Measurements from ENCODE around the gene FBXL13. TPM values are rescaled to one million over a fixed set of nuclear protein-coding genes. Genes with fewer than 3 reads are reported as not detected.
A peak's percentile ranks its signal among the peaks of the same experiment; 100 is the strongest.

The FBXL13 gene
- total RNA-seq, 2 experiments from 2014 or later = 1.6 to 2.0 TPM

GRCh38 chr7:103077318-103077717 lies 2.7 kb upstream of the FBXL13 start:
- Histone ChIP-seq H2AFZ (ENCODE audit: low read length) (no peak overlapping the region), H4K20me1 (ENCODE audit: insufficient read depth, low read length) (no peaks in the 10 kb centered on the region), H3K79me2 (ENCODE audit: insufficient read depth, low read depth, low read length) (peaks cover 25% of the 10 kb centered on the region), H3K4me2 (ENCODE audit: low read length) (peak overlapping the region; percentile 12; the same call in 1 of the 2 replicates), H3K4me3 (ENCODE audit: low read depth, low read length, poor library complexity, severe bottlenecking) (no peak overlapping the region), H3K4me1 (ENCODE audit: insufficient read depth, low read length, poor library complexity, severe bottlenecking) (peaks cover 13% of the 10 kb centered on the region), H3K9me3 (ENCODE audit: low read length) (no peaks in the 10 kb centered on the region), H3K9me2 (ENCODE audit: insufficient read depth, low read length) (no peaks in the 10 kb centered on the region), H3K27ac (ENCODE audit: low read depth, low read length, poor library complexity, severe bottlenecking) (no peak overlapping the region), H3K36me3 (ENCODE audit: insufficient read depth, low read length) (peaks cover 10% of the 10 kb centered on the region; the same call in 1 of the 2 replicates)
- TF ChIP-seq EZH2phosphoT487 (IDR thresholded peaks at IDR 0.05; ENCODE audit: borderline replicate concordance, low read depth, low read length) (no peak), CTCF (conservative IDR thresholded peaks at IDR 0.05; ENCODE audit: low read length) (no peak)
- intact Hi-C loops (cut with micrococcal nuclease; ENCODE audit: unreplicated experiment) = no loop called here
- DNase-seq (ENCODE audit: low spot score) = no peak
- ChIA-PET CTCF (ENCODE audit: unreplicated experiment) (no interaction called here), POLR2A (no interaction called here)
- BruUV-seq (replicated peaks) = no TSS peak

- no peak for TF ChIP-seq EZH2phosphoT487 (IDR thresholded peaks at IDR 0.05; ENCODE audit: borderline replicate concordance, low read depth, low read length)
- TF ChIP-seq CTCF (conservative IDR thresholded peaks at IDR 0.05; ENCODE audit: low read length) = no peak
- Histone ChIP-seq H4K20me1 (ENCODE audit: insufficient read depth, low read length) (no peaks in the 10 kb centered on the region), H3K4me1 (ENCODE audit: insufficient read depth, low read length, poor library complexity, severe bottlenecking) (peaks cover 13% of the 10 kb centered on the region), H3K4me2 (ENCODE audit: low read length) (0 out of 2 replicates have a peak overlapping the region, but pooled peaks have one; percentile 12), H3K79me2 (ENCODE audit: insufficient read depth, low read depth, low read length) (peaks cover 24% of the 10 kb centered on the region), H3K9me2 (ENCODE audit: insufficient read depth, low read length) (no peaks in the 10 kb centered on the region), H3K27ac (ENCODE audit: low read depth, low read length, poor library complexity, severe bottlenecking) (no peak overlapping the region), H3K4me3 (ENCODE audit: low read depth, low read length, poor library complexity, severe bottlenecking) (no peak overlapping the region), H2AFZ (ENCODE audit: low read length) (no peak overlapping the region), H3K9me3 (ENCODE audit: low read length) (no peaks in the 10 kb centered on the region), H3K36me3 (ENCODE audit: insufficient read depth, low read length) (peaks cover 10% of the 10 kb centered on the region; the same call in 1 of the 2 replicates)
- no peak for DNase-seq (ENCODE audit: low spot score)
- ChIA-PET POLR2A (interaction anchor here (1.3 kb wide), 1 partner anchor 41 kb away, joined by 3 read pairs; no protein-coding TSS in a partner anchor), CTCF (ENCODE audit: unreplicated experiment) (no interaction called here)
- no TSS peak for BruUV-seq (replicated peaks)
- intact Hi-C loops (cut with micrococcal nuclease; ENCODE audit: unreplicated experiment) = no loop called here
These were observed 2.2 kb upstream of the FBXL13 start for GRCh38 chr7:103076764-103077163.

- CTCF ChIA-PET (ENCODE audit: unreplicated experiment) = no interaction called here
- intact Hi-C loops (cut with micrococcal nuclease; ENCODE audit: unreplicated experiment) = no loop called here
- Histone ChIP-seq H3K36me3 (ENCODE audit: insufficient read depth, low read length) (peaks cover 10% of the 10 kb centered on the region; the same call in 1 of the 2 replicates), H3K79me2 (ENCODE audit: insufficient read depth, low read depth, low read length) (peaks cover 24% of the 10 kb centered on the region), H2AFZ (ENCODE audit: low read length) (peak overlapping the region; percentile 65; the same call in 1 of the 2 replicates), H3K4me2 (ENCODE audit: low read length) (peak overlapping the region; percentile 85), H3K4me3 (ENCODE audit: low read depth, low read length, poor library complexity, severe bottlenecking) (peak overlapping the region; percentile 80), H3K27ac (ENCODE audit: low read depth, low read length, poor library complexity, severe bottlenecking) (peak overlapping the region; percentile 64), H3K9me2 (ENCODE audit: insufficient read depth, low read length) (no peaks in the 10 kb centered on the region), H4K20me1 (ENCODE audit: insufficient read depth, low read length) (no peaks in the 10 kb centered on the region), H3K9me3 (ENCODE audit: low read length) (no peaks in the 10 kb centered on the region), H3K4me1 (ENCODE audit: insufficient read depth, low read length, poor library complexity, severe bottlenecking) (peaks cover 13% of the 10 kb centered on the region)
- DNase-seq (ENCODE audit: low spot score) = peak; percentile 74
- TF ChIP-seq EZH2phosphoT487 (IDR thresholded peaks at IDR 0.05; ENCODE audit: borderline replicate concordance, low read depth, low read length) = no peak
- BruUV-seq (replicated peaks) = no TSS peak
- POLR2A ChIA-PET = interaction anchor here (0.6 to 2.6 kb wide), 9 partner anchors 9 to 834 kb away, joined by 3 to 19 read pairs (median 3); no protein-coding TSS in a partner anchor
These were observed 832 bp upstream of the FBXL13 start for GRCh38 chr7:103075337-103075918.

Measured in OCI-LY7 (cell line).